GM12878 (cell line): ENCODE results near the gene YJU2. TPM values are rescaled to one million over a fixed set of nuclear protein-coding genes. Genes with fewer than 3 reads are reported as not detected.

ENCODE experiments used
- ATAC-seq: fragments of 200-7000 bp; cut with Tn5 transposase; 3 replicates; pipeline ENCODE4 v1.9.1; 2020; ENCODE audit warnings: mild to moderate bottlenecking, moderate library complexity
- BruUV-seq: library from RNA; stranded (reverse); fragments of 400-500 nt; replicated peaks from 2 replicates; lab custom pipeline; 2021; lab: Mats Ljungman, UMichigan
- CTCF ChIA-PET: fragments of 300-600 bp; sonication (Branson Sonifier 250); formaldehyde crosslinking; extraction: SDS; loops from one replicate; lab custom pipeline; 2021; ENCODE audit warnings: inconsistent platforms; lab: Yijun Ruan, JAX
- POLR2A ChIA-PET: fragments of 350-600 bp; formaldehyde crosslinking; extraction: SDS; loops from one replicate; lab custom pipeline; 2021; ENCODE audit warnings: inconsistent platforms; lab: Charles Lee
- RAD21 ChIA-PET: fragments of 300-600 bp; sonication (Branson Sonifier 250); formaldehyde crosslinking; loops from one replicate; lab custom pipeline; 2023; ENCODE audit warnings: antibody characterized with exemption; ENCODE audit not compliant: unreplicated experiment; lab: Charles Lee
- SMC1A ChIA-PET: fragments of 300-600 bp; sonication (Branson Sonifier 250); formaldehyde crosslinking; loops from one replicate; lab custom pipeline; 2023; ENCODE audit not compliant: unreplicated experiment, uncharacterized antibody; lab: Charles Lee
- DNase-seq: peaks from one replicate; pipeline ENCODE4 v3.0.0-alpha.2; 2011; ENCODE audit warnings: low read depth, low spot score
- FAIRE-seq: peaks from 3 replicates; lab custom pipeline; 2011; peaks lifted over from hg19 to GRCh38; lab: Jason Lieb, UNC
- H2AFZ ChIP-seq: 2 replicates; pipeline ENCODE4 v1.6.0; 2011; ENCODE audit warnings: low read depth, low read length, control low read depth; ENCODE audit not compliant: control insufficient read depth
- H3K27ac ChIP-seq: 2 replicates; pipeline ENCODE4 v1.5.1; 2011; ENCODE audit warnings: control low read depth; ENCODE audit not compliant: control insufficient read depth, insufficient read depth
- H3K27me3 ChIP-seq, 2 experiments: replicated peaks in 1 of 2; 2 replicates each; pipeline versions ENCODE4 v1.6.0 to v1.6.1; 2011; ENCODE audit warnings: low read length in 1 of 2; ENCODE audit not compliant: control insufficient read depth in 2 of 2, insufficient read depth in 2 of 2
- H3K36me3 ChIP-seq, 2 experiments: 2 replicates each; pipeline ENCODE4 v1.5.1; 2011; ENCODE audit warnings: low read length in 1 of 2; ENCODE audit not compliant: control insufficient read depth in 2 of 2, insufficient read depth in 2 of 2
- H3K4me1 ChIP-seq: 2 replicates; pipeline ENCODE4 v1.6.1; 2011; ENCODE audit warnings: mild to moderate bottlenecking, low read length, moderate library complexity, mixed read lengths; ENCODE audit not compliant: control insufficient read depth, insufficient read depth
- H3K4me2 ChIP-seq: 2 replicates; pipeline ENCODE4 v1.6.0; 2011; ENCODE audit warnings: control low read depth; ENCODE audit not compliant: control insufficient read depth, insufficient read depth
- H3K4me3 ChIP-seq: fragments of 200-600 bp; sonication (generic); 2 replicates; pipeline ENCODE4 v1.5.1; 2016
- H3K79me2 ChIP-seq: 2 replicates; pipeline ENCODE4 v1.6.0; 2011; ENCODE audit warnings: low read length; ENCODE audit not compliant: control insufficient read depth, insufficient read depth
- H3K9ac ChIP-seq: 2 replicates; pipeline ENCODE4 v1.8.0; 2011; ENCODE audit warnings: low read length, control low read depth, mixed read lengths; ENCODE audit not compliant: control insufficient read depth, insufficient read depth
- H3K9me3 ChIP-seq: replicated peaks from 3 replicates; pipeline ENCODE4 v1.5.1; 2011; ENCODE audit warnings: mild to moderate bottlenecking, low read length; ENCODE audit not compliant: control insufficient read depth, insufficient read depth
- H4K20me1 ChIP-seq: 2 replicates; pipeline ENCODE4 v1.6.0; 2011; ENCODE audit not compliant: control insufficient read depth, insufficient read depth
- FOXK2 ChIP-seq: fragments of 450-650 bp; IDR thresholded peaks from 2 replicates; pipeline ENCODE4 v1.6.1; 2017; ENCODE audit warnings: mild to moderate bottlenecking, moderate library complexity
- MYC ChIP-seq: IDR thresholded peaks from 2 replicates; pipeline ENCODE4 v1.6.1; 2011; ENCODE audit warnings: mild to moderate bottlenecking, low read length, moderate library complexity, inconsistent platforms; ENCODE audit not compliant: insufficient read depth, insufficient replicate concordance, insufficient read length, severe bottlenecking
- SIX5 ChIP-seq: IDR thresholded peaks from 2 replicates; pipeline ENCODE4 v1.6.1; 2011; ENCODE audit warnings: mild to moderate bottlenecking, low read depth, low read length, moderate library complexity; ENCODE audit not compliant: severe bottlenecking
- ZBED1 ChIP-seq: IDR thresholded peaks from 2 replicates; pipeline ENCODE4 v1.6.1; 2016; ENCODE audit warnings: borderline replicate concordance
- ZNF274 ChIP-seq: IDR thresholded peaks from one replicate; pipeline ENCODE4 v1.8.0; 2011; ENCODE audit not compliant: insufficient read length, insufficient read depth
- ZSCAN29 ChIP-seq: fragments of 450-650 bp; IDR thresholded peaks from 2 replicates; pipeline ENCODE4 v1.6.1; 2017; ENCODE audit warnings: mild to moderate bottlenecking, moderate library complexity
- ZZZ3 ChIP-seq: IDR thresholded peaks from 2 replicates; pipeline ENCODE4 v1.6.1; 2011; ENCODE audit warnings: low read depth; ENCODE audit not compliant: control insufficient read depth, insufficient read length
- WGBS: methylation state at CpG from one replicate; pipeline ENCODE4 v1.1.6; 2016; ENCODE audit warnings: low lambda C conversion rate; ENCODE audit not compliant: insufficient replicate concordance, insufficient coverage; ENCODE audit errors: missing lambda C conversion rate; 5-methylcytosine and 5-hydroxymethylcytosine counted together
- in situ Hi-C: fragments of 300-500 bp; cut with MboI; formaldehyde crosslinking; loops from 9 replicates; pipeline ENCODE4 v1.14.3; 2018; ENCODE audit warnings: mixed read lengths
- intact Hi-C: fragments of 100-400 bp; cut with micrococcal nuclease; formaldehyde crosslinking; loops from one replicate; pipeline ENCODE4 v1.14.2; 2022; ENCODE audit not compliant: unreplicated experiment
- polyA plus RNA-seq, 11 experiments: library from polyadenylated mRNA; depleted of rRNA in 4 of 11; unstranded in 6 of 11; stranded (reverse) in 5 of 11; fragments of >200 nt; fragmentation: Nextera tagmentation in 4 of 11; fragmentation: Illumina TruSeq in 1 of 11; extraction: Ambion mirVana in 4 of 11; extraction: Trizol in 1 of 11; gene quantifications; 1 replicate in 1 of 11; 2 replicates in 10 of 11; pipeline versions ENCODE4 v1.2.1 to v1.2.3, GENCODE V29; 2011 to 2016; ENCODE audit warnings: inconsistent platforms in 2 of 11, missing spikeins in 2 of 11, low read depth in 1 of 11
- total RNA-seq, 4 experiments: library from RNA; depleted of rRNA in 3 of 4; stranded (reverse); fragments of >200 nt in 3 of 4; fragmentation: Illumina TruSeq in 1 of 4; extraction: Trizol in 1 of 4; gene quantifications; 2 replicates each; pipeline versions ENCODE4 v1.2.1 to v1.2.3, GENCODE V29; 2013 to 2021
- TF ChIP-seq, protein P1 (sequence below): IDR thresholded peaks from 2 replicates; pipeline ENCODE4 v1.6.1; 2011; ENCODE audit warnings: borderline replicate concordance, low read depth, mild to moderate bottlenecking, moderate library complexity, mixed read lengths, low read length; ENCODE audit not compliant: insufficient read depth; ENCODE audit errors: extremely low read length

The YJU2 gene
- total and polyA plus RNA-seq, 10 of the 15 experiments (the other 5 are each of a cell fraction or from before 2014, with no cell fraction given): 0.26 to 40.7 (median 23.8) TPM

DNA sequence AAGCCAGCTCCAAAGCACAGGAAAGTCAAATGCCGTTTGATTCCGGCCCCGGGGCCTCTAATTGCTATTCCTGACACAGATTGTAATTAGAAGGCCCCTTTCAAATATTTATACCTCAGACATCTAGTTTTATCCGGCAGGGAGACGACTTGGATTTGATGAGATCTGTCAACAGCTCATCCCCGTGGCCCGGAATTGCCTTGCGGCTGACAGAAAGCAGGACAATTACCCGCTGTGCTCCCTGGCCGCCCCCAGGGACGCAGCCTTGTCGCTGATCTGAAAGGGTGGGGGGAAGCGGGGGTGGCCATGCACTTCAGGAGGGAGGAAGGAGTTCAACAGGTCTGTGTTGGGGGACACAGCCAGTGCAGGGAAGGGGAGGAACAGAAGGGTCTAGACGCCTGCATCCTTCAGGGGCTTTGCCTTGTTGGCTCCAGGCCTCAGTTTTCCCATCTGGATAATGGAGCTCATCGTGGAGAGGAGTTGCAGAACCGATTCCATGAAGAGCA, 30.4 kb downstream of the YJU2 start:
- WGBS: 64% methylated on average over 14 of the region's 16 CpGs
- H3K27me3 ChIP-seq: no peaks in the 10 kb centered on the region; a peak in 2 of 4 replicates
- no peaks in the 10 kb centered on the region for H3K79me2 ChIP-seq
- no peak overlapping the region for H3K4me2 ChIP-seq
- TF ChIP-seq ZNF274: no peak
- TF ChIP-seq MYC: no peak
- no peak for TF ChIP-seq FOXK2
- no peak for TF ChIP-seq ZBED1
- TF ChIP-seq SIX5: no peak
- no peak for TF ChIP-seq ZZZ3
- no peak for TF ChIP-seq ZSCAN29
- TF ChIP-seq, protein P1, sequence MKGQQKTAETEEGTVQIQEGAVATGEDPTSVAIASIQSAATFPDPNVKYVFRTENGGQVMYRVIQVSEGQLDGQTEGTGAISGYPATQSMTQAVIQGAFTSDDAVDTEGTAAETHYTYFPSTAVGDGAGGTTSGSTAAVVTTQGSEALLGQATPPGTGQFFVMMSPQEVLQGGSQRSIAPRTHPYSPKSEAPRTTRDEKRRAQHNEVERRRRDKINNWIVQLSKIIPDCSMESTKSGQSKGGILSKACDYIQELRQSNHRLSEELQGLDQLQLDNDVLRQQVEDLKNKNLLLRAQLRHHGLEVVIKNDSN: no peak
- TF ChIP-seq, all 136 proteins: peak for 0
- BruUV-seq: no TSS peak
- H4K20me1 ChIP-seq: no peaks in the 10 kb centered on the region
- no peak for ATAC-seq
- H2AFZ ChIP-seq: no peak overlapping the region
- H3K4me3 ChIP-seq: no peak overlapping the region
- no peak overlapping the region for H3K27ac ChIP-seq
- CTCF ChIA-PET: interaction anchor here (0.6 to 4.1 kb wide), 2 partner anchors 10 to 14 kb away, joined by 3 to 18 read pairs; no protein-coding TSS in a partner anchor
- DNase-seq: no peak
- no peak for FAIRE-seq
- intact Hi-C loops: no loop called here
- SMC1A ChIA-PET: no interaction called here
- H3K9me3 ChIP-seq: no peaks in the 10 kb centered on the region
- no peak overlapping the region for H3K9ac ChIP-seq
- H3K4me1 ChIP-seq: no peaks in the 10 kb centered on the region
- H3K36me3 ChIP-seq: no peaks in the 10 kb centered on the region
- in situ Hi-C loops: no loop called here
- POLR2A ChIA-PET: no interaction called here
- RAD21 ChIA-PET: no interaction called here
